Measurements from ENCODE around the gene ROCK2. TPM values are rescaled to one million over a fixed set of nuclear protein-coding genes. Genes with fewer than 3 reads are reported as not detected.
"Not testable (repeated sequence)": the region's sequence is repeated elsewhere in the genome, so short reads cannot be mapped to it uniquely, and the experiment has no call there.

Gene ROCK2
- total and polyA plus RNA-seq, 3 donors from 2014 or later = 4.6 to 33.7 (median 31.3) TPM

- no peak for DNase-seq
- no peaks in the 10 kb centered on the region for H3K4me1 ChIP-seq
- TF ChIP-seq POLR2A (IDR thresholded peaks at IDR 0.05) (no peak), CTCF (IDR thresholded peaks at IDR 0.05) (no peak)
- no peaks in the 10 kb centered on the region for H3K9me3 ChIP-seq
- no peak overlapping the region for H3K4me3 ChIP-seq
- H3K27me3 ChIP-seq = no peaks in the 10 kb centered on the region
- H3K27ac ChIP-seq = peak overlapping the region in 1 of 2 donors; percentile 63
- H3K36me3 ChIP-seq (ENCODE audit: low read depth, missing control alignments) = no peaks in the 10 kb centered on the region
- intact Hi-C loops (cut with DNase I; ENCODE audit: low total_unique reads) = no loop called here
- WGBS, 2 donors = 25 to 32% methylated on average over 4 of the region's 4 CpGs
These were observed 13.8 kb downstream of the ROCK2 start for GRCh38 chr2:11330457-11331142.

GRCh38 chr2:11329776-11330175 lies 14.7 kb downstream of the ROCK2 start:
- no peak overlapping the region for H3K4me3 ChIP-seq
- WGBS, 2 donors = 27 to 31% methylated on average over 1 of the region's 1 CpG
- TF ChIP-seq POLR2A (IDR thresholded peaks at IDR 0.05) = no peak
- TF ChIP-seq CTCF (IDR thresholded peaks at IDR 0.05) = no peak

GRCh38 chr2:11328522-11328921 lies 15.9 kb downstream of the ROCK2 start:
- H3K36me3 ChIP-seq (ENCODE audit: low read depth, missing control alignments); H3K27me3 ChIP-seq; intact Hi-C loops (cut with DNase I; ENCODE audit: low total_unique reads); DNase-seq; H3K4me1 ChIP-seq; H3K4me3 ChIP-seq; H3K27ac ChIP-seq; H3K9me3 ChIP-seq: not testable (repeated sequence)
- WGBS, 2 donors = 62% methylated on average over 1 of the region's 1 CpG; no CpG with 5 or more reads in 1 of the 2 donors

More at GRCh38 chr2:11329776-11330175, 14.7 kb downstream of the ROCK2 start:
- H3K4me1 ChIP-seq = no peaks in the 10 kb centered on the region
- DNase-seq = no peak
- no peaks in the 10 kb centered on the region for H3K36me3 ChIP-seq (ENCODE audit: low read depth, missing control alignments)
- H3K9me3 ChIP-seq = no peaks in the 10 kb centered on the region
- H3K27me3 ChIP-seq = no peaks in the 10 kb centered on the region
- intact Hi-C loops (cut with DNase I; ENCODE audit: low total_unique reads) = no loop called here
- peak overlapping the region in 1 of 2 donors; percentile 63 for H3K27ac ChIP-seq

GRCh38 chr2:11327871-11328270 lies 16.6 kb downstream of the ROCK2 start:
- H3K36me3 ChIP-seq (ENCODE audit: low read depth, missing control alignments) = no peaks in the 10 kb centered on the region
- WGBS, 2 donors = 65 to 72% methylated on average over 2 of the region's 2 CpGs
- no peak for DNase-seq
- no peaks in the 10 kb centered on the region for H3K27me3 ChIP-seq
- H3K9me3 ChIP-seq = no peaks in the 10 kb centered on the region
- no peaks in the 10 kb centered on the region for H3K4me1 ChIP-seq
- H3K4me3 ChIP-seq = no peak overlapping the region
- no peak overlapping the region for H3K27ac ChIP-seq
- intact Hi-C loops (cut with DNase I; ENCODE audit: low total_unique reads) = no loop called here
- TF ChIP-seq POLR2A (IDR thresholded peaks at IDR 0.05) (no peak), CTCF (IDR thresholded peaks at IDR 0.05) (no peak)

DNA sequence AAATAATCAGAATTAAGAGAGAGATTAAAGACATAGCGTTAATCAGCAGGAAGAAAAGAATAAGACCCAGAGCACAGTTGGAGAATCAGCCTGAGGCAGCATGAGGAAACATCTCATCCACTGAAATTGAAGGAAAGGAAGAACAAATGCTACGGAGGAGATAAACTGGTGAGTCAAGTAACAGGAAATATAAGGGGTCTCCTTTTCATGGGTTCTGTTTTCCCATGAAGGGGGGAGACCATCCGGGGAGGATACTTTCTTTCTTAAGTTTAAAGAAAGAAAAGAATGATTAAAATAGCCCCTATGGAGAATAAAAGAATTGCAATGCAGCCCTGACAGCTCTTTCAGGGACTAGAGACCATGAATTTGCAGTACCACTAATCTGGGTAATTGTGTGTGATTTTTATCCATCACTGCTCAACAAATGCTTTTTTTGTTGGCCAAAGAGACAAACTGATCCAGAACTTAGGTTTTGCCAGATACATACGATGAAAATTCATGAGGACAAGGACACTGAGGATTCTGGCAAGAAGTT lies 17.7 kb downstream of the ROCK2 start:
- WGBS, 2 donors = 53 to 61% methylated on average over 4 of the region's 4 CpGs
- no peak overlapping the region for H3K4me3 ChIP-seq
- no peaks in the 10 kb centered on the region for H3K9me3 ChIP-seq
- intact Hi-C loops (cut with DNase I; ENCODE audit: low total_unique reads) = no loop called here
- DNase-seq = no peak
- H3K27me3 ChIP-seq = no peaks in the 10 kb centered on the region
- H3K36me3 ChIP-seq (ENCODE audit: low read depth, missing control alignments) = no peaks in the 10 kb centered on the region
- TF ChIP-seq CTCF (IDR thresholded peaks at IDR 0.05) = no peak
- TF ChIP-seq POLR2A (IDR thresholded peaks at IDR 0.05) = no peak
- H3K4me1 ChIP-seq = no peaks in the 10 kb centered on the region
- no peak overlapping the region for H3K27ac ChIP-seq
